Dendritic cell treated with granulocyte-macrophage colony-stimulating factor and Interleukin-4, amounts not matched to agents 40 ng/mL and 50 ng/mL, for 4 days (primary cell): Measurements from ENCODE around the gene ZSCAN5B.

Experiments used
- H3K27ac Mint-ChIP-seq: one replicate; pipeline ENCODE4 v1.8.0; 2022; ENCODE audit warnings: mild to moderate bottlenecking, mixed read lengths
- H3K27me3 Mint-ChIP-seq: one replicate; pipeline ENCODE4 v1.8.0; 2022; ENCODE audit warnings: mild to moderate bottlenecking, mixed read lengths
- H3K36me3 Mint-ChIP-seq: one replicate; pipeline ENCODE4 v1.8.0; 2022; ENCODE audit warnings: low read depth, mixed read lengths
- H3K4me1 Mint-ChIP-seq: one replicate; pipeline ENCODE4 v1.8.0; 2022; ENCODE audit warnings: low read depth, mixed read lengths
- H3K4me3 Mint-ChIP-seq: one replicate; pipeline ENCODE4 v1.8.0; 2022; ENCODE audit warnings: mild to moderate bottlenecking, moderate library complexity, mixed read lengths
- H3K9me3 Mint-ChIP-seq: one replicate; pipeline ENCODE4 v1.8.0; 2022; ENCODE audit warnings: mixed read lengths
- intact Hi-C: fragments of 100-400 bp; cut with micrococcal nuclease; formaldehyde crosslinking; loops from one replicate; pipeline ENCODE4 v1.15.0; 2022

The ZSCAN5B gene

DNA sequence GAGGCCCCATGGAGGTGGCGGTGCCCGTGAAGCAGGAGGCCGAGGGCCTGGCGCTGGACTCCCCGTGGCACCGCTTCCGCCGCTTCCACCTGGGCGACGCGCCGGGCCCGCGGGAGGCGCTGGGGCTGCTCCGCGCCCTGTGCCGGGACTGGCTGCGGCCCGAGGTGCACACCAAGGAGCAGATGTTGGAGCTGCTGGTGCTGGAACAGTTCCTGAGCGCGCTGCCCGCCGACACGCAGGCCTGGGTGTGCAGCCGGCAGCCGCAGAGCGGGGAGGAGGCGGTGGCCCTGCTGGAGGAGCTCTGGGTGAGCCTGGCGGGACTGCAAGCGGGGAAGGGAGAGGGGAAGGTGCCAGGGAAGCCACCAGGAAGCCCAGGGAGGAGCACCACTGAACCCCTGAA lies 50.7 kb downstream of the ZSCAN5B start:
- intact Hi-C loops, result no loop called here
- Mint-ChIP-seq H3K36me3 (peaks cover 46% of the 10 kb centered on the region), H3K4me1 (peaks cover 20% of the 10 kb centered on the region), H3K27me3 (no peaks in the 10 kb centered on the region), H3K4me3 (no peak overlapping the region), H3K27ac (no peak overlapping the region), H3K9me3 (no peaks in the 10 kb centered on the region)

DNA sequence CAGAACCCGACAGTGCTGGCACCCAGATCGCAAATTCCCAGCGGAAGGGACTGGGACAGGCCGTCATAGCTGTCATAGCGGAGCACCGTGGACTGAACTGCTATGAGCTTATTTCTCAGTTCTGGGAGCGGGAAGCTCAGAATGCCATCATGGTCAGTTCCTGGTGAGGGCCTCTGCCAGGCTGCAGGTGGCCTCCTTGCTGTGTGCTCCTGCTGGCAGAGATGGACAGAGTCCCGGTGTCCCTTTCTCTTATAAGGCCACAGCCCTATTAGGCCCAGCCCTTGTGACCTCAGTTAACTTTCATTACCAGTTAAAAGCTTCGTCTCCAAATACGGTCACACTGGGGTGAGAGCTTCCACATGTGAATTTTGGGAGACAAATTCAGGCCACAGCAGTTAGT lies 51.9 kb downstream of the ZSCAN5B start:
- intact Hi-C loops, result no loop called here
- no peaks in the 10 kb centered on the region for H3K9me3 Mint-ChIP-seq

DNA sequence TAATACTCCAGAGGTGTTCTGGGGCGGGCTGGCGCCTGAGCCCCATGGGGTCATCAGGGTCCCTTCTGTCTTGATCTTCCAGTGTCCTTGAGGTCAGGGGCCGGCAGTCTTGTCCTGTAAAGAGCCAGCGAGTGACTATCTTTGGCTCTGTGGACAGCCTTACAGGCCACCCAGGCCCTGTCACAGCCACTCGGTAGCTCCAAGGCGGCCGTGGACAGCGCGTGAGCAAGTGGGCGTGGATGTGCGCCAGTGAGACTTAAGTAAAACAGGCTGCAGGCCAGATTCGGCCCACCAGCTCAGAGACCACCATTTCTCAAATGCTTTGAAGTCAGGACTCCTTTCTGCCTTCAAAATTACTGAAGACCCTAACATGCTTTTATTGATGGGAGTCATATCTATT lies 52.8 kb downstream of the ZSCAN5B start:
- intact Hi-C loops, result no loop called here
- H3K27ac Mint-ChIP-seq, result no peak overlapping the region

More for the DNA sequence above, 51.9 kb downstream of the ZSCAN5B start:
- Mint-ChIP-seq H3K27me3 (no peaks in the 10 kb centered on the region), H3K27ac (no peak overlapping the region), H3K4me3 (no peak overlapping the region), H3K4me1 (peaks cover 23% of the 10 kb centered on the region), H3K36me3 (peaks cover 52% of the 10 kb centered on the region)

DNA sequence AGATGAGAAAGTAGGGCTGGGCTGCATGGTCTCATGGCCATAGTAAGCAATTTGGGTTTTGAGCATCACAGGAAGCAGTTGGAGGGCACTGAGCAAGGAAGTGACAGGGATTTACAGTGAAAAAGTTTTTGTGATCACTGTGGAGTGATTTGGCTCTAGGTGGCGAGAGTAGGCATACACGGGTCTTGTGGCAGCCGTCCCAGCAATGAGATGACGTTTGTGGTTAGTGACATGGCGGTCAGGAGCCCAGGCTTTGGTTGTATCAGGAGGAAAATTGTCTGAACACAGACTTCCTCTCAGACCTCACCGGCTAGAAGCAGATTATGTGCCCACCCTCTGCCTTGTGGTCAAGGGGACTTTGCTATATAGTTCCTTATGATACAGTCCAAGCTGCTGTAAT lies 53.2 kb downstream of the ZSCAN5B start:
- intact Hi-C loops, result no loop called here

More for the DNA sequence above, 52.8 kb downstream of the ZSCAN5B start:
- H3K36me3 Mint-ChIP-seq, result peaks cover 46% of the 10 kb centered on the region
- no peaks in the 10 kb centered on the region for H3K9me3 Mint-ChIP-seq
- peaks cover 30% of the 10 kb centered on the region for H3K4me1 Mint-ChIP-seq
- H3K27me3 Mint-ChIP-seq, result no peaks in the 10 kb centered on the region
- no peak overlapping the region for H3K4me3 Mint-ChIP-seq

DNA sequence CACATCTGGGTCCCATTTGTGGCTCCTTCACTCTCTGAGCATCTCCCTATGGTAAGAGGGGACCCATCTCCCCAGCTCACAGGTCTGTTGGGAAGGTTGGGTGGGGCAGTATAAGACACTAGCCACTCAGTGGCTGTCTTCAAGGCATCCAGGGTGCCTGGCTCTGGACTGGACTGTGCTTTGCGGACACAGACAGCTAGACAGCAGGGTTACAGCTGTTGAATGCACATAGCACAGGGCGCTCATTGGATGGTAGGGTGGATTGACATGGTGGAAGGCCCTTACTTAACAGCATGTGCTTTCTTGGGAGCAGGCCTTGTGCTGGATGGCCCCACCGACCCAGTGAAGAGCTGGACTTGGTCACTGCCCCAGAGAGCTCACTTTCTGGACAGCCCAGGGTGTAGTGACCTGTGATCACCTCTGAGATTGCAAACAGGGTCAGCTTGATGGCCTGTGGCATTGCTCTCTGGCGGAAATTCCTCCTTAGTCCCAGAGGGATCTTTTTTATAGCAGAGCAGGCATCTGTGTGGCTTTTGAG lies 54.6 kb downstream of the ZSCAN5B start:
- Mint-ChIP-seq H3K4me1 (peaks cover 46% of the 10 kb centered on the region), H3K27me3 (no peaks in the 10 kb centered on the region), H3K36me3 (peaks cover 27% of the 10 kb centered on the region), H3K9me3 (no peaks in the 10 kb centered on the region), H3K27ac (no peak overlapping the region), H3K4me3 (no peak overlapping the region)
- intact Hi-C loops, result no loop called here

More for the DNA sequence above, 53.2 kb downstream of the ZSCAN5B start:
- Mint-ChIP-seq H3K27ac (no peak overlapping the region), H3K36me3 (peaks cover 41% of the 10 kb centered on the region), H3K4me1 (peaks cover 34% of the 10 kb centered on the region), H3K4me3 (no peak overlapping the region), H3K27me3 (no peaks in the 10 kb centered on the region), H3K9me3 (no peaks in the 10 kb centered on the region)

DNA sequence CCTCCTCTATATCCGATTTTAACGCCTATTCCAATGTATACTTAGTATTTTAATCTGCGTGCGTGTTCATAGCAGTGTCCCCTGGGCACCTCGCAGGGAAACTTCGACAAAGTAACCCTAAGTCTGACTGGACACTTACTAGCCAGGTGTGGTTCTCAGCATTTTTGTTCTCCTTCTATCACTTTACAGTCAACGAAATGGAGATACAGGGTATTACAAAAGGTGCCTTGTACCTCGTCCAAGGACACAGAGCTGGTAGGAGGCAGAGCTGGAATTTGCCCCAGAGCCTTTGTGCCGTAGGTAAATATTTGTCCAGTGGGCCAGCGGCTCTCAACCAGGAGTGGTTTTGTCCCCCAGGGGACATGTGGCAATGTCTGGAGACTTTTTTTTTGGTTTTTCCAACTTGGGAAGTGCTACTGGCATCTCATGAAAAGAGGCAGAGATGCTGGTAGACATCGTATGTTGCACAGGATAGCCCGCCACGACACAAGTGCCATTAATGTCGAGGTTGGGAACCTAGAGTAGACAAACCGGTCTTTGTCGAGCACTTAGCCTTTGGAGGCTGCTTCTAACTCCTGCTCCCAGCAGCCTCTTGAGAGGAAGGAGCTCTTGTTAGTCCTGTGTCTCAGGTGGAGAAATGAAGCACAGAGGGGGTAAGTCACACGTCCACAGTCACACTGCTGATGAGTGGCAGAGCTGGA lies 55.3 kb downstream of the ZSCAN5B start:
- no peak overlapping the region for H3K27ac Mint-ChIP-seq
- peaks cover 20% of the 10 kb centered on the region for H3K36me3 Mint-ChIP-seq
- intact Hi-C loops, result no loop called here
- peak overlapping the region; percentile 73 for H3K4me3 Mint-ChIP-seq
- peaks cover 49% of the 10 kb centered on the region for H3K4me1 Mint-ChIP-seq
- no peaks in the 10 kb centered on the region for H3K9me3 Mint-ChIP-seq
- H3K27me3 Mint-ChIP-seq, result no peaks in the 10 kb centered on the region

DNA sequence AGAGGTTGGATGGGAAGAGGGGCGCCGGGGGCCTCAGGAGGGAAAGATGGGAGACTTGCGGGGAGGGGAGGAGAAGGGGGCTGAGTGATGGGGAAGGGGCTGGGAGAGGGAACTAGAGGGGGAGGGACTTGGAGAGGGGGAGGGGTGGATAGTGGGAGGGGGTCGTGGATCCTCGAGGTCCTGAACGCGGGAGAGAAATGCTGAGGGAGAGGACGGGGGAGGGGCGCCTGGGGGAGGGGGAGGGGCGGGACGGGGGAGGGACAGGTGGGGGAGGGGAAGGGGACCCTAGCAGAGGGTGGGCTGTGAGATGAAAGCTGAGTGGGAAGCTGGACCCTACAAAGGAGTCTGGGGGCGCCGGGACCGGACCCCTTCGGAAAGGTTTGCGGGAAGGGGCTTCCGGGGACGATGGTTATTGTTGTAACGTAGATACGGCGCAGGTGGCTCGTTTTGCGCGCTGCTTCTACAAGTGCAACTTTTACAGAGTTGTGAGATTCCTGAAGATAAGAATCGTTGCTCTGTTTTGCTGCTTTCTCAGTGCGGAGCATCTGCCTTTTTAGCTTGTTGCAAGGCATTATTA lies 56.1 kb downstream of the ZSCAN5B start:
- Mint-ChIP-seq H3K27me3 (no peaks in the 10 kb centered on the region), H3K27ac (peak overlapping the region; percentile 91), H3K4me3 (peak overlapping the region; percentile 73), H3K4me1 (peaks cover 49% of the 10 kb centered on the region), H3K9me3 (no peaks in the 10 kb centered on the region), H3K36me3 (peaks cover 13% of the 10 kb centered on the region)
- intact Hi-C loops, result no loop called here

DNA sequence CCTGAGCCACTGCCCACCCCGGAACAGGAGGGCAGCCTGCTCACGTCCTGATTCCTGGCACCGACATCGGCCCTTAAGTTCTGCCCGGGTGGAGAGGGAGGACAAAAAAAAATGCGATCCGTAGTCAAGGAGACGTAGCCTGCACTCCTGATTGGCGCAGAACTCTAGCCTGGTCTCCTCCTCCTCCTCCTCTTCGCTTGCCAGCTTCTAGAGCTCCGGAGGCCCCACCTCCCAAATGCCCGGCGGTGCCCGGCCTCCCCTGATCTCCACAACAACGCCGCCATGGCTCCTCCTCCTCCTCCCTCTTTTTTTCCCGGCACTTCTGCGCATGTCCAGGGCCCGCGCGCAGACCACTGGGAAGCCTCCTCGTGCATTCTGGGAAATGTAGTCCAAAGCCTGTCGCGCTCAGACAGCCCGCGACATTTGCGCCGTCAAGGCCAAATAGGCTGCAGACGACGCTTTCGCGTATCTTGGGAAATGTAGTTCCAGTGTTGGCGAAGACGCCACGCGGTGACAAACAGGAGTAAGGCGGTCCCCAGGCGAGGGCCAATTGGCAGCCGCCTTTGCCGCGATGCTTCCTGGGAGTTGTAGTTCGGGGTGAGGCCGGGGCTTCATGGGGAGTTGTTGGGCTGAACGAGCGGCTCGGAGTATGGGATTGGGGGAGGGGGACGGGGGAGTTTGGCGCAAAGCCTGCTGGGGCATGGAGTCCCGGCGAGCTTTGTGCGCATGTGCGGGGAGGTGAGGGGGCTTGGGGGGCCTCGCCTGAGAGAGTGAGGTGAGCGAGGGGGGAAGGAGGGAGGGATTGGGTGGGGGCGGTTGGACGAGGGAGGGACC lies 56.8 kb downstream of the ZSCAN5B start, which contains the start of gene ZNF444:
Gene ZNF444 (plus strand): TSS at position 705 of the 834 bp plus-strand sequence. CDS start 5,625 bp downstream, outside the sequence.
- H3K36me3 Mint-ChIP-seq, result peaks cover 6% of the 10 kb centered on the region
- peaks cover 49% of the 10 kb centered on the region for H3K4me1 Mint-ChIP-seq
- H3K27me3 Mint-ChIP-seq, result no peaks in the 10 kb centered on the region
- intact Hi-C loops, result loop anchor here (1.0 kb wide), 2 partner anchors 19 to 35 kb away; partner anchors contain the start of gene ZNF787
- peak within 1 kb of the TSS; percentile 73 for H3K4me3 Mint-ChIP-seq
- H3K9me3 Mint-ChIP-seq, result no peaks in the 10 kb centered on the region
- peak within 1 kb of the TSS; percentile 91 for H3K27ac Mint-ChIP-seq

DNA sequence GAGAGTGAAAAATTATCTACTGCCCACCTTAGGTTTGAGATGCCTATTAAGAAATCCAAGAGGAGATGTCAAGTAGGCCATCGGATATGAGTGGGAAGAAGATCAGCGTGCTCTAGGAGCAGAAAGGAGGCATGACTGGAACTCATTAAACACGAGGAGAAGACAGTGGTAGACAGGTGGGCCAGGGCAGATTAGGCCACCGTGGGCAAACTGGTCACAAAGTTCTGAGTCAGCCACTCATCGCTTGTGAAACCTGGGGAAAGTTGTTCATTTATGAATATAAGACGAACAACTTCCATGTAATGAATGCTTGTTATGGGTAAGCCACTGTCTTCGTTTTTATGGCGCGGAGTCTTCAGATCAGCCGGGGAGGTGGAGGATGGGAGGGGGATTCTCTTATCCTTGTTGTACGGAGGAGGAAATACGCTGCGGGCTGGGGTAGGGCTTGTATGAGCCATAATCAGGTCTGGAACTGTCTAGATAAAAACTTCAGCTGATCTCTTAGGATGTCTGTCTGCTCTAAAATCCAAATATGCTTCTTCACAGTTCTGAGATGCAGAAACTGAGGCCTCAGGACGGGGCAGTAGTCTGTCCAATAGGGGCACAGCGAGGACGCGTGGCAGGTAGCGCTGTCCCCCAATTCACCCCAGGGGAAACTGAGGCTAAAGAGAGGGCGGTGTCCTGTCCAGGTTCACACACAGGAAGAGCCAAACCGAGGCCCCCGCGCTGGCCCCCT lies 57.6 kb downstream of the ZSCAN5B start:
- Mint-ChIP-seq H3K27me3 (no peaks in the 10 kb centered on the region), H3K9me3 (no peaks in the 10 kb centered on the region), H3K4me1 (peaks cover 49% of the 10 kb centered on the region), H3K4me3 (peak overlapping the region; percentile 73), H3K36me3 (peaks cover 6% of the 10 kb centered on the region), H3K27ac (peak overlapping the region; percentile 91)
- intact Hi-C loops, result loop anchor here (1.0 kb wide), 2 partner anchors 19 to 35 kb away; partner anchors contain the start of gene ZNF787
